Uterus (tissue), 4 donors: ENCODE data around the gene ACCS. TPM values are rescaled to one million over a fixed set of nuclear protein-coding genes. Genes with fewer than 3 reads are reported as not detected.

Experiments
- DNase-seq, 2 donors: peaks; one replicate each; pipeline ENCODE4 v3.0.0-alpha.2; 2019 to 2020
- H3K27ac ChIP-seq, 2 donors: fragments of 200-600 bp; sonication (generic); 1 replicate in 1 of 2; 2 replicates in 1 of 2; pipeline ENCODE4 v1.5.1; 2016 to 2018
- H3K27me3 ChIP-seq, 2 donors: fragments of 200-600 bp; sonication (generic); one replicate each; pipeline ENCODE4 v1.5.1; 2018 to 2019; ENCODE audit warnings: control low read depth in 1 of 2
- H3K36me3 ChIP-seq, 2 donors: fragments of 200-600 bp; sonication (generic); one replicate each; pipeline ENCODE4 v1.5.1; 2019; ENCODE audit warnings: control low read depth in 1 of 2
- H3K4me1 ChIP-seq, 2 donors: fragments of 200-600 bp; sonication (generic); one replicate each; pipeline ENCODE4 v1.5.1; 2018 to 2019; ENCODE audit warnings: control low read depth in 1 of 2
- H3K4me3 ChIP-seq, 2 donors: fragments of 200-600 bp; sonication (generic); 1 replicate in 1 of 2; 2 replicates in 1 of 2; pipeline ENCODE4 v1.5.1; 2018 to 2019; ENCODE audit warnings: mild to moderate bottlenecking in 1 of 2
- H3K9me3 ChIP-seq, 2 donors: fragments of 200-600 bp; sonication (generic); one replicate each; pipeline ENCODE4 v1.5.1; 2019; ENCODE audit warnings: control low read depth in 1 of 2
- CTCF ChIP-seq, 4 experiments: fragments of 200-600 bp in 2 of 4; fragments of 450-650 bp in 2 of 4; sonication (generic) in 2 of 4; IDR thresholded peaks; one replicate each; pipeline ENCODE4 v1.5.1; 2016 to 2019; ENCODE audit warnings: antibody characterized with exemption in 4 of 4, mild to moderate bottlenecking in 2 of 4, moderate library complexity in 1 of 4
- POLR2A ChIP-seq, 2 donors: fragments of 450-650 bp; IDR thresholded peaks; one replicate each; pipeline ENCODE4 v1.6.1; 2016; ENCODE audit warnings: antibody characterized with exemption in 2 of 2, mild to moderate bottlenecking in 1 of 2, moderate library complexity in 1 of 2
- intact Hi-C: fragments of 100-400 bp; cut with DNase I; formaldehyde crosslinking; loops from one replicate; pipeline ENCODE4 v1.15.1; 2023; ENCODE audit warnings: low total_unique reads
- total RNA-seq, 4 donors: library from RNA; depleted of rRNA in 3 of 4; stranded (reverse); fragments of >200 nt in 3 of 4; gene quantifications; one replicate each; pipeline versions ENCODE4 v1.1.0 to v1.2.4, GENCODE V29; 2014 to 2023
- donor health status: DM: yes; HTN: yes; CAD: no.

ACCS gene, protein sequence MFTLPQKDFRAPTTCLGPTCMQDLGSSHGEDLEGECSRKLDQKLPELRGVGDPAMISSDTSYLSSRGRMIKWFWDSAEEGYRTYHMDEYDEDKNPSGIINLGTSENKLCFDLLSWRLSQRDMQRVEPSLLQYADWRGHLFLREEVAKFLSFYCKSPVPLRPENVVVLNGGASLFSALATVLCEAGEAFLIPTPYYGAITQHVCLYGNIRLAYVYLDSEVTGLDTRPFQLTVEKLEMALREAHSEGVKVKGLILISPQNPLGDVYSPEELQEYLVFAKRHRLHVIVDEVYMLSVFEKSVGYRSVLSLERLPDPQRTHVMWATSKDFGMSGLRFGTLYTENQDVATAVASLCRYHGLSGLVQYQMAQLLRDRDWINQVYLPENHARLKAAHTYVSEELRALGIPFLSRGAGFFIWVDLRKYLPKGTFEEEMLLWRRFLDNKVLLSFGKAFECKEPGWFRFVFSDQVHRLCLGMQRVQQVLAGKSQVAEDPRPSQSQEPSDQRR
- total RNA-seq, result 10 to 100 TPM; 13.1 to 49.4 (median 27.0) TPM

GRCh38 chr11:44065841-44066731, at the start of gene ACCS:
TSS of gene ACCS (plus strand) at chr11:44066270. CDS start at chr11:44067628, 1,358 bp downstream.
- Histone ChIP-seq H3K27ac (peak within 1 kb of the TSS; percentile 95 to 98), H3K36me3 (no peaks in the 10 kb centered on the region), H3K4me3 (peak within 1 kb of the TSS; percentile 57 to 75), H3K9me3 (no peaks in the 10 kb centered on the region), H3K4me1 (peaks cover 0 to 5% of the 10 kb centered on the region in 2 donors), H3K27me3 (no peaks in the 10 kb centered on the region)
- TF ChIP-seq CTCF (IDR thresholded peaks at IDR 0.05) (peak; percentile 77 to 87 (median 84)), POLR2A (IDR thresholded peaks at IDR 0.05) (peak; percentile 69 to 77)
- intact Hi-C loops, result no loop called here
- DNase-seq, result peak; percentile 96 to 97

DNA sequence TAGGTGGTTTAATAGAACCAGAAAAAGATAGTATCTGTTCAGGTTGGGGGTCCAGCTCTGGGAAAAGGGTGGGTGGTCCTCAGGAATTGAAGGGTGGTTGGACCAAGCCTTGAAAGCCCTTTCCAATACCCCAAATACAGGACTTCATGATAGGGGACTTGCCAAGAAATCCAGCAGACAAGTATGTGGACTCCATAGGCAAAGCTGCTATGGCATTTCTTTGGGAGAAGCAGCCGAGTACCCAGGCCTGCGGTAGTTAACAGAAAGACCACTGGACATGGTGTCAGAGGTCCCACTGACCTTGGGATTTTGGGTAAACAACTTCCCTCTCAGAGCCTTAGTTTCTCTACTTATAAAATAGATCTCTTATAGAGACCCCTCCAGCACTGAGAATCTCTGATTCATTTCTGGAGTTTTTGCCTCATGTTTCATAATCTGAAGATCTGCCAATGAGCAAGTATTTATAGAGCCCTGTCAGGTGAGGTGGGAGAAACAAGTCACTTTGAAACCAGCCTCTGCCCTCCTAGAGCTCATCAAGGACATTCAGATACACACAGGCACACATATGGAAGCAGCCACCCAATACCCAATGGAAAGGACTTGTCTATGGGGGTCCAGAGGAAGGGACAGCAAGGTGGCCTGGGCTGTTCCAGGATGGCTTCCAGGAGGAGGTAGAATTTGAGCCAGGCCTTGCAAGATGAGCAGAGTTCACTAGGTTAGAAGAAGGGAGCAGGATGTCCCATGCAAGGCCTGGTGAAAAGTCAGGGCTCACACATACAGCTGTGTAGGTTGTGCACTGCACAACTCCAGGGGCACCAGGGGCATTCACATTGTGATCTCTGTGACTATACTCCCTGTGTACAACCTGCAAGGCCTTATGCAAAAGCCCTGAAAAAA, 49.3 kb upstream of the ACCS start:
- TF ChIP-seq POLR2A (IDR thresholded peaks at IDR 0.05), result no peak
- TF ChIP-seq CTCF (IDR thresholded peaks at IDR 0.05), result no peak
- Histone ChIP-seq H3K27ac (peak overlapping the region; percentile 65 to 73), H3K4me3 (no peak overlapping the region), H3K36me3 (no peaks in the 10 kb centered on the region), H3K27me3 (no peaks in the 10 kb centered on the region), H3K9me3 (no peaks in the 10 kb centered on the region), H3K4me1 (peaks cover 5 to 6% of the 10 kb centered on the region in 2 donors)
- DNase-seq, result peak in 1 of 2 donors; percentile 8
- intact Hi-C loops, result no loop called here

DNA sequence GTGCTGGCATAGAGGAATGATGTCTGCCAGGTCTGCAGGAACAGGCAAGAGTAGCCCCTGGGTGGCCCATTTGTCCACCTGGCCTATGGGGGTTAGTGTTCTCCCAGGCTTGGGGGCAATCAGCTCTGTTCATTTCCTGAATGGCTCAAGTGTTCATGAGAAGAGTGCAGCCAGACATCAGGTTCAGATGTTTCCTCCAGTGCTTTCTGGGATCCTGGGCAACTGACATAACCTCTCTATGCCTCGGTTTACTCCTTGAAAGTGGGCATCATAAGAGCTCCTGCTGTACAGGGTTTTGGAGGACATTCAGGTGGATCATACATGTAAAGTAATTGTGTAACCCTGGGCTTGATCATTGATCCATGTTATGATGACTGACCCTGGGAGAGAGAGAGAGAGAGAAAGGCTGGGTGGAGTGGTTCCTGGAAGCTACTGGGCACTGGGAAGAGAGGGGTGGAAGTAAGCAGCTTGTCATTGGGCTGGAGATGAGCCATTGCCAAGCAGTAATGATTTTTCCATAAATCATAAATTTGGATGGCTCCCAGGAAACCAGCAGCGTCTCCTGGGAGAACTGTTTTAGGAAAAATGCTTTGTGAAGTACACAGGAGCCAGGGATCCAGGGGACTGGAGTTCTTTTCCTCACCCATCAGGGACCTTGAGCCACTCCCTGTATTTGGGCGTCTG, 48.5 kb upstream of the ACCS start:
- Histone ChIP-seq H3K27ac (peak overlapping the region; percentile 65 to 73), H3K9me3 (no peaks in the 10 kb centered on the region), H3K27me3 (no peaks in the 10 kb centered on the region), H3K4me1 (peaks cover 5 to 6% of the 10 kb centered on the region in 2 donors), H3K4me3 (no peak overlapping the region), H3K36me3 (no peaks in the 10 kb centered on the region)
- DNase-seq, result peak in 1 of 2 donors; percentile 8
- intact Hi-C loops, result no loop called here
- TF ChIP-seq CTCF (IDR thresholded peaks at IDR 0.05), result no peak

DNA sequence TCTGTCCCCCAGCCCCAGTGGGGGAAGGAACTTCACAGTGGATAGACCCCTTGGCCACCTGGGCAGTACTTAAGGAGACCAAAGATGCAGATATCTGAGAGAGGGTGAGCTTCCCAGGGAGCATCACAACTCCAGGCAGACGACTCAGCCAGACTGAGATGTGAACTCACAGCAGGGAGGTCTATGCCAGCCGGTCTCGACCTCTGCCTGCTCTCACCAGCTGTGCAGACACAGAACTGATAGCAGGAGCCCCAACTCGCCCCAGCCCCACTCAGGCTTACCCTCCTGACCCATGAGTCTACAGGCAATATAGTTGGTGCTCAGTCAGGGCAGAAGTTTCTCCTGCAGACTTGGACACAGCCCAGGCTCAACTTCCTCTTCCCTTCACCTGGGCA, 47.9 kb upstream of the ACCS start:
- no peaks in the 10 kb centered on the region for H3K9me3 ChIP-seq
- intact Hi-C loops, result no loop called here
- peaks cover 5 to 6% of the 10 kb centered on the region in 2 donors for H3K4me1 ChIP-seq
- no peaks in the 10 kb centered on the region for H3K36me3 ChIP-seq
- peak overlapping the region; percentile 65 to 73 for H3K27ac ChIP-seq
- DNase-seq, result peak in 1 of 2 donors; percentile 20
- H3K27me3 ChIP-seq, result no peaks in the 10 kb centered on the region
- no peak for TF ChIP-seq POLR2A (IDR thresholded peaks at IDR 0.05)
- no peak for TF ChIP-seq CTCF (IDR thresholded peaks at IDR 0.05)
- no peak overlapping the region for H3K4me3 ChIP-seq
